GM19239 (cell line): Measurements from ENCODE around the gene SLC15A2.
"Not testable (repeated sequence)": the region's sequence is repeated elsewhere in the genome, so short reads cannot be mapped to it uniquely, and the experiment has no call there.

ENCODE experiments used
- DNase-seq: peaks from one replicate; pipeline ENCODE4 v3.0.0; 2011; ENCODE audit warnings: low spot score; ENCODE audit not compliant: insufficient read length
- FAIRE-seq: peaks from 2 replicates; lab custom pipeline; 2011; peaks lifted over from hg19 to GRCh38; lab: Jason Lieb, UNC

The SLC15A2 gene

DNA sequence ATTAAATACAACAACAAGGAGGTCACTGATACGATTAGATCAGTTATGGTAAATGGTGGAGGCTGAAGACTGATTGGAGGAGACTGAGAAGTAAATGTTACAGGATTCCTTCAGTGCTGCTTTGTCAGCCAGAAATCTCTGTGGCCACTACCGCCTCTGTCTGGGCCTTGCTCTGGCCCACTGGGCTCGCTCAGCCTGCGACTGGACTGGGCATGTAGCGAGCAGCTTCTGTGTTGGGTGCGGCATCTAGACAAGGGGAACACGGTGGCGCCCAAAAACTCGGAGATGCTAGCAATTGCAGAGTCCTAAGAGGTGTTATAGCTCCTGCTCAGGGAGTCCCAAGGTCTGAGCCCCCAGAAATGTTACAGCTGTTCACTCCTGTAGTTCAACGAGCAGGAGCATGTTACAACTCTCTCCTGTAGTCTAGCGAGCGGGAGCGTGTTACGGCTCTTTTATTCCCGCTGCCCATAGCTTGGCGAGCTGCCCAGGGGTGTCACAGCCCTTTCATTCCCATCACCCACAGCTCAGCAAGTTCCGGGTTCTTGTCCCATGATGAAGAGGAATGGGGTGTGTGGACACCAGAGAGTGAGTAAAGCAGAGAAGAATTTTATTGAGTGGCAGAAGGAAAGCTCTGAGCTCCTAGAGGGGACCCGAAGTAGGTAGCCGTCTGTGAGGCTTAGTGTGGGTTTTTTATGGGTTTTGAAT lies 24.7 kb downstream of the SLC15A2 start:
- no peak for DNase-seq
- no peak for FAIRE-seq

DNA sequence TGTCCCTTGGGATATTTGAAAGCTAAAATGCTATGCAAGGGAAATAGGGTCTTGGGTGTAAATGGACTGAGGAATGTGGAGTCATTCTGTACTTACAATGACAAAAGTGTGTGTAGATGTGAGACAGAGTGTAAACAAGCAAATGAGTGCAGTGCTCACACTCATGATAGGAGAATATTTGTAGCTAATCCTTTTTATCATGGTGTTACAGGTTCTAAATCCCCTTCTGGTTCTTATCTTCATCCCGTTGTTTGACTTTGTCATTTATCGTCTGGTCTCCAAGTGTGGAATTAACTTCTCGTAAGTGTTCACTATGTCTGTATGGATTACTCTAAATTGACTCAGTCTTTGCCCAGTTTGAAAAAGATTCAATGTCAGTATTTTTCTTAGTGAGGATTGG lies 30.5 kb downstream of the SLC15A2 start:
- DNase-seq (no peak), FAIRE-seq (no peak)

- DNase-seq, result no peak
- peak; percentile 40 for FAIRE-seq
These were observed 32.2 kb downstream of the SLC15A2 start for GRCh38 chr3:121926380-121926779.

DNA sequence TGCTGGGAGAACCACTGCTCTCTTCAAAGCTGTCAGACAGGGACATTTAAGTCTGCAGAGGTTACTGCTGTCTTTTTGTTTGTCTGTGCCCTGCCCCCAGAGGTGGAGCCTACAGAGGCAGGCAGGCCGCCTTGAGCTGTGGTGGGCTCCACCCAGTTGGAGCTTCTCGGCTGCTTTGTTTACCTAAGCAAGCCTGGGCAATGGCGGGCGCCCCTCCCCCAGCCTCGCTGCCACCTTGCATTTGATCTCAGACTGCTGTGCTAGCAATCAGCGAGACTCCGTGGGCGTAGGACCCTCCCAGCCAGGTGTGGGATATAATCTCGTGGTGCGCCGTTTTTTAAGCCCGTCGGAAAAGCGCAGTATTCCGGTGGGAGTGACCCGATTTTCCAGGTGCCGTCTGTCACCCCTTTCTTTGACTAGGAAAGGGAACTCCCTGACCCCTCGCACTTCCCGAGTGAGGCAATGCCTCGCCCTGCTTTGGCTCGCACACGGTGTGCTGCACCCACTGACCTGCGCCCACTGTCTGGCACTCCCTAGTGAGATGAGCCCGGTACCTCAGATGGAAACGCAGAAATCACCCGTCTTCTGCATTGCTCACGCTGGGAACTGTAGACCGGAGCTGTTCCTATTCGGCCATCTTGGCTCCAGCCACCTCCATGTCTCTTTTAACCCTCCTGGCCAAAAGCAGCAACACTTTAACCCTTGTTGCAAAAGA lies 44.1 kb downstream of the SLC15A2 start:
- not testable (repeated sequence) for FAIRE-seq

GRCh38 chr3:121941592-121941991 lies 47.4 kb downstream of the SLC15A2 start:
- DNase-seq, result no peak

More for the DNA sequence above, 44.1 kb downstream of the SLC15A2 start:
- not testable (repeated sequence) for DNase-seq

GRCh38 chr3:121942116-121942786 lies 48.0 kb downstream of the SLC15A2 start:
- FAIRE-seq (no peak), DNase-seq (no peak)

More at GRCh38 chr3:121941592-121941991, 47.4 kb downstream of the SLC15A2 start:
- no peak for FAIRE-seq

DNA sequence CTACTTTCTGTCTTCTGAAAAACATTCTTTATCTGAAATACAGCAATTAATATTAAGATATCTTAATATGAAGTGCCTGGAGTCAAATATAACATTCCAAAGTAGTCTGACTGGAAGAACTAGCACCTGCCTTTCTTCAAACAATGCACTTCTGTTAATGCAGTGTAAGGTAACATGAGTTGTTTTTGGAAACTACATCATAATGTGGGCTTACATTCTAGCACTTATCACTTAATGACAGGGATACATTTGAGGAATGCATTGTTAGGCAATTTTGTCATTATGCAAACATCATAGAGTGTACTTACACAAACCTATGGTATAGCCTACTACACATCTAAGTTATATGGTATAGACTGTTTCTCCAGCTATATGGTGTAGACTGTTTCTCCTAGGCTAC lies 49.2 kb downstream of the SLC15A2 start:
- FAIRE-seq, result no peak
- no peak for DNase-seq

DNA sequence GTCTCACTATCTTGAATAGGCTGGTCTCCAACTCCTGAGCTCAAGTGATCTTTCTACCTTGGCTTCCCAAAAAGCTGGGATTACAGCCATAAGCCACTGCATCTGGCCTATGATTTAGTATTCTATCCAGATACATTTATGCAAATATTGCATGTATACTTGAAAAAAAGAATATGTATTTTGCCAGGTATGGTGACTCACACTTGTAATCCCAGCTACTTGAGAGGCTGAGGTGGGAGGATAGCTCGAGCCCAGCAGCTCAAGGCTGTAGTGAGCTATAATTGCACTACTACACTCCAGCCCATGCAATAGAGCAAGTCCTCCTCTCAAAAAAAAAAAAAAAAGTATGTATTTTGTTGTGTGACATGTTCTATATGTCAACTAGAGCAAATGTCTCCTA lies 54.4 kb downstream of the SLC15A2 start:
- FAIRE-seq, result no peak
- no peak for DNase-seq

DNA sequence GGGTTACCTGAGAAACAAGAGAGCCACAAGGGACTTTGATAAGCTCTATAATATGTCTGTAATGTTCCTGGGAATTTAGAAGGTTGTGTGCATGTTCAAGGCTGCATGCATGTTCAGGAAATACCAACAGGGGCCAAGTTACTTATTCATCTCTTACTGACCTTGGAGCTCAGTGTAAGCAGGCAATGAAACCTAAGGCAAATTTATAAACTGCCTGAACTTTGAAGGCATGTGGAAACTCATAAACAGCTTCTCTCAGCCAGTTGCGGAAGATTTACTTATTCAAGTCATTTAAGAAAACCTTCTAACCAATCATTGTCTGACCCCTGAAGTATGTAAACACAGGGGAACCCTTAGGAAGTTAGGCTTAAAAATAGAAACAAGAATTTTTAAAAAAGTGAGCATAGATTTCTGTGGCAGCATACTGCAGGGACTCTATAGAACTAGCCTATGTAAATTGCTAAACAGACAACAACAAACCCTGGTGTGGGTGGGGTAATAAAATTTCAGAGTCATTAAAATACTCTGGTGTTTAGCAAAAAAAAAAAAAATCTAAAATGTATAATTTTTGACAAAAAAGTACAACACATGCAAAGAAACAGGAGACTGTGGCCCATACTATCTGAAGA lies 57.2 kb downstream of the SLC15A2 start:
- FAIRE-seq (no peak), DNase-seq (no peak)

DNA sequence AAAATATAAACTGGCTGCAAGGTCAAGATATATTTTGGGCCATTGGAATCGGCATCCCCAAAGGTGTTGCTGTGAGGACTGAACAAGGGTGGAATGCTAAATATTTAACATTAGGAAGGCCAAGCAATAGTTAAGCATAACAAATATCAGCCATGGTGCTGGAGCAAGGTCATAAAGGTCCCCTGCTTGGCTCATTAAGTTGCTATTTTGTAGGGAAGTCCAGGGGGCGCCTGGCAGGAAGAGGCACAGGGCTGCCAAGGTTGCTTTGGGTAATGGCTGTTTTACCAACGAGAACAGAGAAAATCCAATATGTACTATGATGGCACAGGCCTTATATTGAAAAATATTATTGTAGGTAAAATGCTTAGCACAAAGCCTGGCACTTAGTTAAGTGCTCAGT lies 62.2 kb downstream of the SLC15A2 start:
- no peak for FAIRE-seq

GRCh38 chr3:121957674-121958415 lies 63.6 kb downstream of the SLC15A2 start:
- DNase-seq (no peak), FAIRE-seq (peak; percentile 79)

More for the DNA sequence above, 62.2 kb downstream of the SLC15A2 start:
- no peak for DNase-seq

DNA sequence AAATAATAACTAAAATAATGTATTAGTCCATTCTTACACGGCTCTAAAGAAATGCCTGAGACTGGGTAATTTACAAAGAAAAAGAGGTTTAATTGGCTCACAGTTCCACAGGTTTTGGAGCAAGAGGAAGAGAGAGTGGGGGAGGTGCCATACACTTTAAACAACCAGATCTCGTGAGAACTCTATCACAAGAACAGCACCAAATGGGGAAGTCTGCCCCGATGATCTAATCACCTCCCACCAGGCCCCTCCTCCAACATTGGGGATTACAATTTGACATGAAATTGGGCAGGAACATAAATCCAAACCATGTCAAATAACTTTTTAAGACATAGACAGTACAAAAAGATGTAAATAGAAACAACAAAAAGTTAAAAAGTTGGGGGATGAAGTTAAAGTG lies 64.6 kb downstream of the SLC15A2 start:
- no peak for DNase-seq
- FAIRE-seq, result peak; percentile 74

DNA sequence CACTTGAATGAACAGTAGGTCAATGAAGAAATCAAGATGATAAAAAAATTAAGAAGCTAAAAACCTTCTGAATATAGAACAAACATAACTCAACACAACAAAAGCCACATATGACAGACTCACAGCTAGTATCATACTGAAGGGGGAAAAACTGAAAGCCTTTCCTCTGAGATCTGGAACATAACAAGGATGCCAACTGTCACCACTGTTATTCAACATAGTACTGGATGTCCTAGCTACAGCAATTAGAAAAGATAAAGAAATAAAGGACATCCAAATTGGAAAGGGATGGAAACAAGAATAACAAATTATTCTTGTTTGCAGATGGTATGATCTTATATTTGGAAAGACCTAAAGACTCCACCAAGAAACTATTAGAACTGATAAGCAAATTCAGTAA lies 67.1 kb downstream of the SLC15A2 start:
- DNase-seq, result no peak
- no peak for FAIRE-seq

DNA sequence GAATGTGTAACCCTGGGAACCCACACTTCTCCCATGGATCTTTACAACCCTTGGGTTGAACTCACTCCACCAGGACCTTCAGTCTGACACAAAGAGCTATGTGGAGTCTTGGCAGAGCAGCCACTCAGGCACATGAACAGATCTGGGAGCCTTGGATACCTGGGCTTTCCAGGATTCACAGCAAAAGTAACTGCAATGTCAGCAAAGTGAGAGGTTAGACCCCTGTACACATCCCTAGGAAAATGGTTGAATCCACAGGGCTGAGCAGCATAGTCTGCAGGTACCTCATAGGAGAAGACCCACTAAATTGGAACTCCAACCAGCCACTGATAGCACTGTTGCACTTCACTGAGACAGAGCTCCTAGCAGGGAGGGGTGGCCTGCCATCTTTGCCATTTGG lies 68.2 kb downstream of the SLC15A2 start:
- DNase-seq (no peak), FAIRE-seq (no peak)

GRCh38 chr3:121963608-121964007 lies 69.4 kb downstream of the SLC15A2 start:
- DNase-seq (no peak), FAIRE-seq (no peak)

DNA sequence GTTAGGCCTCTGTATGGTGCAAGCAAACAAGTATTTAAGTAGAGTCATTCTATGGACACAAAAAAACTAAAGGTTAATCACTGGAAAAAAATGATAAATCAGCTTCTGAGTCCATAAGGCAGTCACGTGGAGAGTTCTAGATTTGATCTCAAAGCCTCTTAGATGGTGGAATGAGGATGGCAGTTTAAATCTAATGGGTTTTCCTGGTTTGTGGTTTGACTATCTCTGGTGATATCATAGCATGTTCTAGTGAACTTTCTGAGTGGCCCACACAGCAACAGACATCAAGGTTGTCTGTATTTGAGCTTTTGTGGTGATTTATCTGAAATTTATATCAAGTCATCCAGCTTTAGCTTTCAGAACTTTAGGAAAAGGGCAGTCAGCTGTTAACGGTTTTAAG lies 75.4 kb downstream of the SLC15A2 start:
- DNase-seq, result no peak

DNA sequence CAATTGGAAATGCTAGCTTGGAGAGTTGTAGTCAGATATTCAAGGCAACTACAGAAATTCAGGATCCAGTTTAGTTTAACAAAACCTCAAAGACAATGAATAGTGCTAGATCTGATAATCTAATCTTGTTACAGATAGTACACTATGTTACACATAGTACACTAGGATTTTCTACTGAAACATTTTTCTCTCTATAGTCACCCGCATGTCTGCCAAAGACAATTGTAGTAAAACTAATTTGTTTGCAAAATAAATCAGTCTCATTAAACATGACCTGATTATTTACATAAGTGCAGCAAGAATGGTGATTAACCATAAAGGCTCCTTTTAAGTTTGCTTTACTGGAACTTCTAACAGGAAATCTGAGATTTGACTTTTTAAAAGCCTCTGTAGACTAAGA lies 75.8 kb downstream of the SLC15A2 start:
- FAIRE-seq (no peak), DNase-seq (no peak)

More for the DNA sequence above, 75.4 kb downstream of the SLC15A2 start:
- FAIRE-seq, result peak; percentile 77

- no peak for DNase-seq
- no peak for FAIRE-seq
These were observed 80.5 kb downstream of the SLC15A2 start for GRCh38 chr3:121974601-121975111.

DNA sequence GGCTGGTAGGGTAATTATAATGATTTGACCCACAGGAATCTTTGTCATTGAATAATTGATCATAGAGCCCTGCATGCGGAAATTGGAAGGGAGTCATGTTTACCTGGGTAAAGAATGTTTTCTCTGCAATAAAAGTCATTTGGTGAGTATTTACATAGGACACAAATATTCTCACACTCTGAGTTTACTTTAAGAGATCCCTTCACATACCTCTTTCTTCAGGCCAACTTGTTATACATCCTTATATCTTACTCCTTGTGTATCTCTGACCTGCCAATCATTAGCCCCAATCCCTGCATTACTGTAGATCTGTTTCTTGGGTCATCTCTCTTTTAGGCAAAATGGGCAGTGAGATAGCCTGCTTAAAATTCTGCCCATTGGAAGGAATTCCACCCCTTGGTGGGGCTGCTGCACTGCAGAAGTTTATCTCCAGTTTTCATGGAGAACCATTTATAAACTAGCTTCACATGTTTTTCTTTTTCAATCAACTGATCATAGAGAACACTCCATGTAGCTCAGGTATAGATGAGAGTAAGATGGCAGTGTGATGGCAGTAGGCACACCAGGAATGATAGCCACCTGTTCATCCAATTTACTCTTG lies 81.6 kb downstream of the SLC15A2 start:
- DNase-seq (no peak), FAIRE-seq (no peak)
